GM21825 (cell line): ENCODE measurements around the gene SSTR4.
"Not testable (repeated sequence)": the region's sequence is repeated elsewhere in the genome, so short reads cannot be mapped to it uniquely, and the experiment has no call there.

Experiments
- ATAC-seq: cut with Tn5 transposase; IDR thresholded peaks from one replicate; pipeline ENCODE4 v1.9.1; 2021; ENCODE audit warnings: mild to moderate bottlenecking, moderate library complexity; ENCODE audit not compliant: unreplicated experiment

The SSTR4 gene

GRCh38 chr20:23034721-23035671, at the start of gene SSTR4:
Gene SSTR4, plus strand, starts transcription at chr20:23035312. Its CDS starts 172 bp downstream, at chr20:23035484.
- no peak for ATAC-seq

- no peak for ATAC-seq
Measured at GRCh38 chr20:22986601-22987000, 48.5 kb upstream of the SSTR4 start.

DNA sequence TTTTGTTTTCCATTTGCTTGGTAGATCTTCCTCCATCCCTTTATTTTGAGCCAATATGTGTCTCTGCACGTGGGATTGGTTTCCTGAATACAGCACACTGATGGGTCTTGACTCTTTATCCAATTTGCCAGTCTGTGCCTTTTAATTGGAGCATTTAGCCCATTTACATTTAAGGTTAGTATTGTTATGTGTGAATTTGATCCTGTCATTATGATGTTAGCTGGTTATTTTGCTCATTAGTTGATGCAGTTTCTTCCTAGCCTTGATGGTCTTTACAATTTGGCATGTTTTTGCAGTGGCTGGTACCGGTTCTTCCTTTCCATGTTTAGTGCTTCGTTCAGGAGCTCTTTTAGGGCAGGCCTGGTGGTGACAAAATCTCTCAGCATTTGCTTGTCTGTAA, 43.7 kb upstream of the SSTR4 start:
- not testable (repeated sequence) for ATAC-seq

DNA sequence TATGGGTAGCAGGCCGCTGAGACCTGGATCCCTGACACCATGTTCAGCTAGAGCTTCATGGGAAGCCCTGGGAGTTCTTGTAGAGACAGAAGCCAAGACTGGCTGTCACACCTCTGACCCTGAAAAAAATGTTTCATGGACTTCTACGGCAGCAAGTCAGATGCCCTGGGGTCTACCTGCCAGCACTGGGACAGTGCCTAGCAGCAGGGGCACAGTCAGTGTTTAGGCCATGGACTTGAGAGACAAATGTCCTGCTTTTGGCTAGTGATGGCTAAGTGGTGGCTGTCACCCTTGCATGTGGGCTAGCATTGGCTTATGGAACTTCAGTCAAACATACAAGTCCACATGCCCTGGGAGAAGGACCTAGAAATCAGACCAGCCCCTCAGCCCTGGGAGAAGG, 41.3 kb upstream of the SSTR4 start:
- no peak for ATAC-seq

DNA sequence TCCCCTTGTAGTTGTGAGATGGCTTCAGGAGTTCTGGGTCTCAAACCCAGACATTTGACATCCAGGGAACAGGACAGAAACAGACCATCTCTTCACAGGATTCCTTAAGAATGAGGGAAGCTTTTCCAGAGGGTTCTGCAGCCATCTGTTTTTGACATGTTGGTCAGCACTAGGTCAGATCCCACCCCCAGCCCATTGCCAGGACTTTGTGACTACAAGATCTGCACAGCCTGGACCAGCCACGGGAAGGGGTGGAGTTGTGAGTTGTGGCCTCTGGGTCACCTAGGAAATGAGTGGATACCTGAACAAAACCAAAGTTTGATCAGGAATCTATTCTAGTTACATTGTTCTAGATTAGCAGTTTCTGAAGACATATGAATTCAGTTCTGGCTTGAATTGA, 39.2 kb upstream of the SSTR4 start:
- no peak for ATAC-seq

GRCh38 chr20:22998476-22998875, 36.6 kb upstream of the SSTR4 start:
- no peak for ATAC-seq

DNA sequence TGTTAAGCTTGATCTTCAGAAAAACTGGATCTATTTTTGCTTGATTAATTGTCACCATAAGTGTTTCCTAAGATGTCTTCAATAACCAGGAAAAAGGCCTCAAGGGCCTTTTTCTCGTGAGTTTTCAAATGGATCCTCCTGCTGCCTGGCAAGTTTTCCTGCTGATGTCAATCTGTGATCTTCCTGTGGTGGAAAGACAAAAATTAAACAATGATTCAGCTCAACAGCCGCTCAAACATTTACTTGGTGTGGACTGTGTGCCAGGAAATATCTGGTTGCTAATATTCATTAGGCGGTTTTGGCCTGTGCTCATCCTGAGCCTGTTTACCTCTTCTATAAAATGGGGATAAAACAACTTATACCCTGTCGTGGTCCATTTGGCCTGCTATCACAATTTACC, 35.4 kb upstream of the SSTR4 start:
- ATAC-seq, result no peak

GRCh38 chr20:23000232-23000947, 34.7 kb upstream of the SSTR4 start:
- no peak for ATAC-seq

- ATAC-seq, result no peak
Measured at GRCh38 chr20:23002276-23002675, 32.8 kb upstream of the SSTR4 start.

DNA sequence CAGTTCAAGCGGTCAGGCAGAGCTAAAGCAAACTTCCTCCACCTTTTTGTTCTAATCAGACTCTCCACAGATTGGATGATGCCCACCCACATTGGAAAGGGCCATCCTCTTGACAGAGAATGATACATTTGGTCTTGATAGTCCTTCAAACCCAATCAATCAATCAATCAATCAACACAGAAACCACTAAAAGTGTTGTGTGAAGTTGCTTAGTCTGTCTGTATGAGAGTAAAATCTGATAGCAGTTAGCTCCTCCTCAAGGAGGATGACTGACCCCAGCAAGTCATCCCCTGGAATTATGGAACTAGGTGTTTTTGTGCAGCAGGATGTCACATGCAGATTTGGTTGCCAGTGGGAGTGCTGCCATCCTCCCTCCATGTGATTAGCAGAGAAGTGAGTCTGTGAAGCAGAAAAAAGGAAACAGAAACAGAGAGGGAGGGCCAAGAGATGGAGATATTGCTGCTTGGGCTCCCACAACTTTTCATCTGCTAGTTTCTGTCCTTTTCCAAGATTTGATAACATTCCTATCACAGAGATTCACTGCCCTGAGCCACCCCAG, 32.0 kb upstream of the SSTR4 start:
- no peak for ATAC-seq

DNA sequence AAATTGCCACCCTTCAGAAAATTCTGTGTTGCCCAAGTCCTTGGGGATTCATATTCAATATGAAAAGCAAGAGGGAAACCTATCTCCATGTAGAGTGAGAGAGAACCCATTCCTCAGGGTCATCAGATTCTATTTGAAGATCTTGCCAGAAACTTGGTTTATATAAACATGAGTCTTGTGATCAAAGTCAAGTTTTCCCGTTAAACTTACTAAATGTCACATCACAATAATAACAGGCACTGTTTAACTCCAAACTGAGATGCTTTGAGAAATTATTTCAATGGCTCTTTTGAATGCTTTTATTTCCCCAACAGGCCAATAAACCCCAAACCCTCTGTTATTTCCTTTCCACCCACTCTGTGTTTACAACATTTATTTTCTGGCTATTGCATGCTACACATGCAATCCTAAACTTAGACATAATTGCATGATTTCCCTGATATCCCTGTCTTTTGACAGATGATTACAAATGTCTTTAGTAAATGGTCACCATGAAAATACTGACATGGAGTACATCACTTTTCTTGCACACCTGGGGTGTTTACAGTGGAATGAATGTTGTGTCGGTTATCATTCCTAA, 31.1 kb upstream of the SSTR4 start:
- ATAC-seq, result no peak

DNA sequence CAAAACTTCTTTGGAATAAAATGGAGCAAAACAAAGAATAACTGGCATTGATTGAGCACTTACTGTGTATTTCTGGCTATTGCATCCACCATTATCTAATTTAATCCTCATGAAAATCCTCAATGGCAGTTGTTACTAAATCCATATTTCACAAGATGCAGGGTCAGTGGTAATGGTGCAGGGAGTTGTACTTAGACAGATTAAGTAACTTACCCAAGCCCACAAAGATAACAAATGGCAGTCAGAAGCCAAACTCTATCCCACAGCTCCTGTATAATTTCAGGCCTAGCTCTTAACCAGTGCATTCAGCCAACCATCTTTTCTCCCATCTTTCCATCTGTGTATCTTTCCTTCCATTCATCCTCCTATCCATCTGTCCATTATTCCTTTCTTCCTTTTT, 29.3 kb upstream of the SSTR4 start:
- ATAC-seq, result no peak

DNA sequence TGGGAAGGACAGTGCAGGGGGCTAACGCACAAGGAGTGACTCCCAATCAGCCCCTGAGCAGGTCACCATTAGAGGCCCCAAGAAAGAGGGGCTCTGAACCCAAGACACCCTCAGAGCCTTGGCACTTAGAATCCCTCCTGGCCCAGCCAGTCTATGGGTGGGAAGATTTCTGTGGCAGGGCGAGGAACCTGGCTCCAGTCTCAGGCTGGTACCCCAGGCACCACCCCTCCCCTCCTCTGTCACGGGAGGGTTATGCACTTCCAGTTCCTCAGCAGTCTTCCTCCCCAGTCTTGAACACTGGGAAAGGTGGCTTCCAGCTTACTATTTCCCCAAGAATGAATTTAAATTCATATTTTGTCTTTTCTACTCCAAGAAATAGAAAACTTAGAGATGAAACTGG, 27.6 kb upstream of the SSTR4 start:
- ATAC-seq, result no peak

DNA sequence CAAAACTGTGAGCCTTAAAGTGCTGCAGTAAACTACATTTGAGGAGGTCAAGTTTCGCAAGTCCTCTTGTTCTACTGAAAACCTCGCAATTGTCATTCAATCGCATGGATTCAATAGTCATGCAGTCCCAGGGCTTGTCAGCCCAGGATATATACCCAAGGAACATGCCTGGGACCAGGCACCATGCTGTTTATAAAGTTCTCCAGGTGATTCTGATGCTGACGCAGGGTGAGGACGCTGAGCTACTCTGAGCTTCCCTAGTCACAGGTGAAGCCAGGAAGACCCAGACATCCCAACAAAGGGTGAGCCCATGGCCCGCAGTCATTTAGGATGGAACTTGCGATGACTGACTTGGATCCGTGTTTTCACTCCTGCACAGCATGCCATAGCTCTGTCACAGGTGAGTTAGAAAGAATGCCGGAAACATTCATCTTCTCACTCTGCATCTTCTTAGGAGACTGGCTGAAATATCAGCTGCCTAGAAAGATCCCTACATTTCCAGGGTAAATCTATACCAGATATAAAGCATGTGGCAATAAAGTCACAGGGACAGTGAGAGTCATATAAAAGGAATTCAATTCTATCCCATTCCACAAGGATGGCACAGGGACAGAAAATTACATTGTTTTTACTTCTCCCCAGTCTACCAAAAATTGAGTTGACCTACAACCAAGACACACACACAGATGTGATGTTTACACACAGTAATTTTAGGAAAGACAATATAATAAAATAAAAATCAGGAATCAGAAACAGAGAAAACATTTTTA, 27.0 kb upstream of the SSTR4 start:
- no peak for ATAC-seq

DNA sequence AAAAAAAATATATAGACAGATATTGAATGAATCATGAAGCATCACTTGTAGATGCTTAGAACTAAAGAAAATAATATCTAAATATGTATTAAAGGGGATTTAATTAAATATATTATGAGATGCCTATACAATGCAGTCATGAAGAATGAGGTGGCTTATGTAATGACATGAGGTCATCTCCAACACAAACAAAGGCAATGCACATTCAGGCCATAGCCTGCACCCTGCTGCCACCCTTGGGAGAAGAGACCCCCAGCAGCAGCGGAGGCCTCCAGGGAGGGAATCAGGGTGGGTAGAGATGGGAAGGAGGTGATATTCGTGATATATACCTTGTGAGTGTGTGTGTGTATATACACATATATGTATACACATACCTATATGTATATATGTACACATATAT, 26.4 kb upstream of the SSTR4 start:
- no peak for ATAC-seq

DNA sequence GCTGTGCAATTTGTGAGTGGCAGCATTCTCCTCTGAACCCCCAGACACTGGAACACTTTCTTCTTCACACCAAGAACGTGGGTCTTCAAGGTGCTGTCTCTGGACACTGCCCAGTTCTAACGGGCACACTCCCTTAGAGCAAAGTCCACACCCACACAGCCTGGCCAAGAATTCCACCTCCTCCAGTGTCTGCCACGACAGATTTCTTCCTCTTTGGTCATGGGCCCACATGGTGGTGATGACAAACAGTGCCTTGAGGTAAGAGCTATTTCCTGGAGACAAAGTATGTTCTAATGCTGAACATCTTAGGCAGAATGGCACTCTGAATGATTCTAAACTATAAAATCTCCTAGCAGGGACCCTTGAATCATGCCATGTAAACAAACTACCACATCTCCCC, 25.5 kb upstream of the SSTR4 start:
- ATAC-seq, result no peak

DNA sequence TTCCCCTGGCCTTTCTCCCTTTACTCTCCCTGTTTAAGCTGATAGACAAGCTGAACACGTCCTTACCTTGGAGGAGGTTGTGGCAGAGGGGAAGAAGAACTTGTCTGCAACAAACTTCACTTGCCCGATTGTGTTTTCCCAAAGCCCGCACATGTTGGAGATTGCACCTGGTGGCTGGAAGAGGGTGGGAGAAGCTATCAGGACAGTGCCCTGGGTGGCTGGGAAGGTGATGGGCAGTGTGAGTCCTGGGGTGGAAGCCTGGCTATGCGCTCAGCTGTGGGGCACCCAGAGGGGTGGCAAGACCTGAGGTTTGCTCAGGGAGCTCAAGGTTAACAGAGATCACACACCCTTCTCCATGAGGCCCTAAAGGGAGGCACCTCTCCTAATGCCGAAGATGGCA, 25.0 kb upstream of the SSTR4 start:
- ATAC-seq, result no peak

DNA sequence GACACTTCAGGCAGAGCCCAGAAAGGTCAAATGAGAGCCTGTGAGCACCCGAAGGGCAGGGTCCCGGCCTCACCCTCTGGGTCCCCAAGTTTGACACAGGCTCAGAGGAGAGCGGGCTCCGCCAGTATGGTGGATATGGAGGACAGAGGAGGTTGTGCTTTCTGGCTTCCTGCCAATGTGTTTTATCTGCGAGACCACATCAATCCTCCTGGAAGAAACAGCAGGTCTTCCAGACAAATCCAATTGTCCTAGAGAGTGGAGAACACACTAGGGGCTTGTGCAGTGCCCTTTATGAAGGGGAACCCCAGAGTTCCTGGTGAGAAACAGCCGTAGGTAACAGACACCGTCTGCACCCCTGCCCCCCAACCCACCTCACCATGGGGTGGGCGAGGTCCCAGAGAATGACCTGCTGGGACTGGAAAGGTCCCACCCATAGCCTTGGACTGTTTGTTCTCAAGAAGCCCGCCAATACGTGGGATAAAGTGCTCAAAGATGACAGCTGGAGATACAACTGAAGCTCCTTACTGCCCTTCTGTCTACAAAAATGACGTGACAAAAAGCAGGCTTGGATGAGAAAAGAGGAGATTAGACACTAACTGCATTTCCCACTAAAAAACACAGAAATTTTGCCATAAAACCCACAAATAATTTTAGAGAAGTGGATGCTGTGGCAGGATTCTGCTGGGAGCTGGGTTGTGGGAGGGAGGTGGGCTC, 23.9 kb upstream of the SSTR4 start:
- ATAC-seq, result no peak

DNA sequence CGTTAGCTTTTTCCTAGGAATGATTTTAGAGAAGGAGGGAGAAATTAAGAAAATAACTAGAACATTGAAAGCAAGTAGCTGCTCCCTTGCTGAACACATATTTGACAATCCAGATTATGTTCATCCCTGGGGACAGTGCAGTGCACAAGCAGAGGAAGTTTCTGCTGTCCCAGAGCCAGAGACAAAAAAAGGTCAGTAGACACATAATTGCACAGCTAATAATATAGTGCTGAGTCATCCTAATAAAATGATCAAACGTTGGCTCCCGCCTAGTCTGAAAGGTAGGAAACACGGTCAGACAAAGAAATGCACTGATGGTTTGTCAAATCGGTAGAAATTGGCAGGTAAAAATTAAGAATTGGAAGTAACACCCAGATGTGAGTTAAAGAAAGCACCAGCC, 21.7 kb upstream of the SSTR4 start:
- no peak for ATAC-seq

DNA sequence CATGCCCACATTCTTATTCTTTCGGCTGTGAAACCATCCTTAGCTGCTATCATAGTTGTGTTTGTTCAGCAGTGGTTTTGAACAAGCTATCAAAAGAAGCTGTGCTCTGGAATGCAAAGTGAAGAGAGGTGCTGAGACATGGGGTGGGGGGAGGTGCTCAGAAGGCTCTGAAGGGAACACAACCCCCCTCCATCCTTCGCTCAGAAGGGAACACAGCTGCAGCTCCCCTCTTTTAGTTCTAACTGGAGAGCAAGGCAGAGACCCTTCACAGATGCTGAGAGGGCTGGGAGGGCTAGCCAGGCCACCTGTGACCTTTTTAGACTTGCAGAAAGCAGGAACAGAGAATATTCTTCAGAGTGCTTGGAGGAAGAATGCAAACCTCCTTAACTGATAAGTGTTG, 17.6 kb upstream of the SSTR4 start:
- no peak for ATAC-seq
